GM21529 (cell line): ENCODE data around the gene RMC1.
"Not testable (repeated sequence)": the region's sequence is repeated elsewhere in the genome, so short reads cannot be mapped to it uniquely, and the experiment has no call there.

Experiments used
- ATAC-seq: cut with Tn5 transposase; IDR thresholded peaks from one replicate; pipeline ENCODE4 v1.9.1; 2021; ENCODE audit not compliant: unreplicated experiment

RMC1 gene

DNA sequence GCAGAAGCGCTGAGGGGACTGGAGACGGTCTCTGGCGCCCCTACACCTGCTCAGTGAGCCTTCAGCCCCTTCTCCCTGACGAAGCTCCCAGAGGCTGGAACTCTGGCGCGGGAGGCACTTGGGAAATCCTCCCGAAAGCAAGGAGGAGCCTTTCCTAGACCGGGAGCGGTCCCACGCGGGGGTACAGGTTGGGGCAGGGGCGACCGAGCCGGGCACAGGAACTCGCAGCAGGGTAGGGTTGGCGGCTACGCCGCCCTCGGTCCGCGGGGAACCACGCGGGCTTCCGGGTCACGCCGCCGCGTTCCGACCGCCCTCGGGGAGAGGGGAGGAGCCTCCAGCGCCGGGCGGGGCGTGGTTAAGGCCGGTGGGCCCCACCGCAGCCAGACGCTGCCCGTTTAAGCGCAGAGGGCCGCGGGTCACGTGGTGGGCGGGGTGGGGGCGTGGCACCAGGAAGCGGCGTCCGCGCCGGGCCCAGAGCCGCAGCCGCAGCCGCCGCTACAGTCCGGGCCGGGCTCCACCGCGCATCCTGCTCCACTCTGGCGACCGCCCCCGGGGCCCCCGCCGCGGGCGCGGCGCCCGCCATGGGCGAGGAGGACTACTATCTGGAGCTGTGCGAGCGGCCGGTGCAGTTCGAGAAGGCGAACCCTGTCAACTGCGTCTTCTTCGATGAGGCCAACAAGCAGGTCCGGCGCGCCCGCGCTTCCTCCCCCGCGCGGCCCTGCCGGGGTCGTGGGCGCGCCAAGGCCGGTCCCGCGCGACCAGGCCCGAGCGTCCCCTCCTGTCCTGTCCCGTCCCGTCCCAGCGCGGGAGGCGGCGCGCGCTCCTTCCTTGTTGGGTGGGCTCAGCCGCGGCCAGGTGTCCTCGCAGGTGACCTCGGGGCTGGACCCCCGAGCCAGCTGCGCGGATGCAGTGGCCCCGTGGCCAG lies at the start of gene RMC1:
TSS of gene RMC1 (plus strand) at position 474 of the 925 bp plus-strand sequence. CDS start at position 582, 108 bp downstream.
- ATAC-seq: peak; percentile 75

GRCh38 chr18:23453680-23454058 lies 49.6 kb upstream of the RMC1 start:
- peak; percentile 1 for ATAC-seq

DNA sequence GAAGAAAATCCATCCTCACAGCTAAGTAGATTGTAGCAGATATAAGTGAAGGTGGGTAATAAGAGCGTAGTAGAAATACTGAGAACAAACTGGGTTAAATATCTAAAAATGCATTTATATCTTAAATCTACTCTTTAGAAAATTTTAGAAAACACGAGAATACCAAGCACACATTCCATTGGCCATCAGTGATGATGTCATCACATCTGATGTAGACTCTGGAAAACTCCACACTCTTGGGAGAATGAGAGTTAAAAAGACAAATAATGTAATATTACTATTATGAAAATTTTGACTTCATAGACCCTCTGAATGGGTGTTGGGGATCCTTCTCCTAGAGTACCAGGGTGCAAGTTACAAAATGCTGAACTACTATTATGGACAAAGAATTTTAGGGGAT lies 46.5 kb upstream of the RMC1 start:
- no peak for ATAC-seq

DNA sequence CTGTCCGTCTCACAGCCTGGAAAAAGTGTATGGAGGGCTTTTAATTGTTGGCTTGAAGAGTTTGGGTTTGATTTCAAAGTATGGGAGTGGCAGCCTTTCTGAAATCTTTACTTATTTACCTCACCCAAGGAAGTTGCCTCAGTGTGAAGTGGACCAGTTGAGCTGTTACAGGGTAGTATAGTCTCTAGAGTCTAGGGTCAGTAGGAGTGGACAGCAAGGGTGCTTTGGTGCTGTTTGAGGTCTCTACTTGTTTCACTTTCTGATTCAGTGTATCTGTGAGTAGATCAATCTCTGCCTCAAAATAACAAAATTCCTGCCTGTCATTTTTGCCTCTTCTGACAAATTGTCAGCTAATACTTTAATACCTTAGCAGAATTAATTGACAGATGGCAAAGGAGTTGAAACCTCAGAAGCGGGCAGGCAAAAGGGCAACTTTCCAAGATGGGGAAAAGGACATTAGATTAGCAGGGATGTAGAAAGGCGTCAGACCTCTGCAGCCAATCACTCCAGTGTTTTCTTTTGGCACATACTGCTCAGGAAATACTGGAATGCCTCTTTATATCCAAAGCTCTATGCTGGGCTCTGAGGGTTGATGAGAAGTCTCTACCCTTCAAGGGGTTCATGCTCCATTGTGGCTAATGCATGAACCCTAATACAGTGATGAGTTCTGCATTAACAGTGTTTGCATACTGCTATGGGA lies 44.3 kb upstream of the RMC1 start:
- ATAC-seq: no peak

GRCh38 chr18:23459530-23459921 lies 43.8 kb upstream of the RMC1 start:
- no peak for ATAC-seq

DNA sequence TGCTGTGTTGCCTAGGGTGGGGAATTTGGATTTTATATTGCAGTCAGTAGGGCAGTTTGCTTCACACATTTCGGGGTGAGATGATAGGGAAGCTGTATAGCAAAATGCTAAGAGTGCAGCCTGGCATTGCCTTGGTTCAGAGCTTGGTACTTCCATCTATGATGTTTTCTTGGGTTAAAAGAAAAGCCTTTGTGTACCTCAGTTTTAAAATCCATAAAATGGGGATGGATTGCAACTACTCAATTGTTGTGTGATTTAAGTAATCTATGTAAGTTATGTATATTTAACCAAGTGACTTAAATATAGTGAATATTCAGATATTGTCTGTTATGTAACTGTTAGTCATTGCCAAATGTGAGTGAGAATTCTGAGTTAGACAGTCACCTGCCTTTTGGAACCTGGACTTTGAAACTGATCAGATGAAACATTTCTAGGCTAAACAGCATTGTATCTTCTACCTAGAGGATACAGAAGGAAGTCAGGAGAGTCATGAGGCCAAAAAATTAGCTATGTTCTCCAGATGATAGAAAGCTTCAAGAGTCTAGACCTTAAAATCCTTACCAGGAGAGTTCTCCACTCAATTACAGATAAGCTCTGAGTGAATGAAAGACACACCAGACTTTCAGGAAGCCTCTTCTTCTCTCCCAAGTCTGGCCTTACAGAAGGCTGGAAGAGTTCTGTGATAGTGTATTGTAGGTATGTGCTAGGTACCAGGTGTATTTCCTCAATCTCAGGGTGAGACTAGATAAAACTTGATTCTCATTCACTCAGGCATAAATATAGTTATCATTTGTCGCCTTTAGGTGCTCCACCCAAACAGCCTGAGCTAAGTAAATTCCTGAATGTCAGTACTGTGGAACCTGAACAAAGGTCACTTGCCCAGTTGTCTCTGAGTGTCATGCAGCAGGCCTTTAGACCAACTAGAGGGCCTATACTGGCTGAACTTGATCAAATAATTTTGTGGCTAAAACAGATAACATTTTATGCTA lies 42.7 kb upstream of the RMC1 start:
- no peak for ATAC-seq

GRCh38 chr18:23462876-23463275 lies 40.4 kb upstream of the RMC1 start:
- ATAC-seq: no peak

- no peak for ATAC-seq
These were observed 34.4 kb upstream of the RMC1 start for GRCh38 chr18:23468753-23469459.

GRCh38 chr18:23470620-23471387 lies 32.5 kb upstream of the RMC1 start:
- no peak for ATAC-seq

DNA sequence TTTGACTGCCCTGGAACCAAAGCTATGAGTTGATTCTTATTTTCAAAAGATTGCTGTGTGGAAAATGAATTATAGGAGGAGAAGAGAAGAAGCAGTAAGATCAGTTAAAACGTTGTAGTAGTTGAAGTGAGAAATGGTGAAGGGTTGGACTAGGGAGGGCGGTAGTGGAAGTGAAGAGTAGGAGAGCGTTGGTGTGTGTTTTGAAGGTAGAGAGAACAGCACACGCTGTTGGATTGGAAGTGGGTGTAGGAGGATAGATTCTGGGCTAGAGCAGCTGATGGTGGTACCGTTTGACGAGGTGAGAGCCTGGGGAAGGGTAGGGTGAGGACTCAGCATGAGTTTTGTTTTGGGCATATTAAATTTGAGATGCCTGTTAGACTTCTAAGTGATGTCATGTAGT lies 31.8 kb upstream of the RMC1 start:
- no peak for ATAC-seq

- ATAC-seq: peak; percentile 44
These were observed 23.3 kb upstream of the RMC1 start for GRCh38 chr18:23479829-23480505.

- no peak for ATAC-seq
These were observed 18.6 kb upstream of the RMC1 start for GRCh38 chr18:23484561-23485182.

DNA sequence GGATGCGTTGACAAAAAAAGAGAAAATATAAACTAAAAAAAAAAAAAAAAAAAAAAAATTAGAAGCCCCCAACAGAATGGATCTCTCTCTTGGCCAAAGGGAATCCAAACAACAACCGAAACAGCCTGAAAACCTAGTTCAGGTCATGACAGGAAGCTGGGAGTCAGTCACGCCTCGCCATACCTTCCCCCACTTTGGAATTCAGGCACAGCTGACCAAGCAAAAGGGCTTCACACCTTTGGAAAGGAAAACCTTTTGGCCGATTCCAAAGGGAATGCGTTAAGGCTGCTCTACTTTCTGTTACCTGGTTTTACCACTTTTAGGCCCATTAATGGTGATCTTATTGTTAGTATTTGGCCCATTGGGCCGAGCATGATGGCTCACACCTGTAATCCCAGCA lies 17.9 kb upstream of the RMC1 start:
- no peak for ATAC-seq

GRCh38 chr18:23487738-23488570 lies 15.4 kb upstream of the RMC1 start:
- peak; percentile 74 for ATAC-seq

GRCh38 chr18:23489586-23489985 lies 13.7 kb upstream of the RMC1 start:
- not testable (repeated sequence) for ATAC-seq

- ATAC-seq: no peak
These were observed 9.7 kb upstream of the RMC1 start for GRCh38 chr18:23493654-23494053.

- no peak for ATAC-seq
These were observed 8.3 kb upstream of the RMC1 start for GRCh38 chr18:23494992-23495391.
